GM21529 (cell line): ENCODE results near the gene TMPRSS4.

ENCODE experiments used
- ATAC-seq: cut with Tn5 transposase; IDR thresholded peaks from one replicate; pipeline ENCODE4 v1.9.1; 2021; ENCODE audit not compliant: unreplicated experiment

Gene TMPRSS4

DNA sequence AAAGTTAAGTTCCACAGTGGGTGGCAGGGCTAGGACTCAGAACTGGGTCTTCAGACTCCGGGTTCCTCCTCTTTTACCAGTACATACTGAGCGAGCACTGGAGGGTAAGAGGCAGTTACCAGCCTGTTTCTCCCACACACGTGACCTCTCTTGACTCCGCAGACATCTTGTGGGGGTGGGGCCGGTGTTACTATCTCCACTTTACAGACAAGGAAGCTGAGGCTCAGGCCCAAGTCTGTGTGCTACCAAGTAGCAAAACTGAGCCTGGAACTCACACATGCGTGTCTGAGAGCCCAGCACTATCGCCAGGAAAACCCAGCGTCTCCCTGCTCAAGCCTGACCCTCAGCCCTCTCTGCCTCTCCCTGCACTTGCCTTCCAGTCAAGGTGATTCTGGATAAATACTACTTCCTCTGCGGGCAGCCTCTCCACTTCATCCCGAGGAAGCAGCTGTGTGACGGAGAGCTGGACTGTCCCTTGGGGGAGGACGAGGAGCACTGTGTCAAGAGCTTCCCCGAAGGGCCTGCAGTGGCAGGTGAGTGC lies 25.9 kb downstream of the TMPRSS4 start:
- ATAC-seq = no peak

DNA sequence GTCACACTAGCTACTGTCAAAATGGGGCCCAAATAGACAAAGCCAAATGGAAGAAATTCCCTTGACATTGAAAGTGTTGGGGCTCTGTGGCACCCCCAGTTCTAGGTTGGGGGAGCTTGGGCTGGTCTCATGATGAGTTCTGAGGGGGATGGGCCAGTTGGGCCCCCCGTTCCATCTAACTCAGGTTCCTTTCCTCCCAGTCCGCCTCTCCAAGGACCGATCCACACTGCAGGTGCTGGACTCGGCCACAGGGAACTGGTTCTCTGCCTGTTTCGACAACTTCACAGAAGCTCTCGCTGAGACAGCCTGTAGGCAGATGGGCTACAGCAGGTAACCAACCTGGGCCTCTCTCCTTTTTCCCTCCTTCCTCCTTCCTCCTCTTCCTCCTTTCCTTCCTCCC lies 27.6 kb downstream of the TMPRSS4 start:
- no peak for ATAC-seq

DNA sequence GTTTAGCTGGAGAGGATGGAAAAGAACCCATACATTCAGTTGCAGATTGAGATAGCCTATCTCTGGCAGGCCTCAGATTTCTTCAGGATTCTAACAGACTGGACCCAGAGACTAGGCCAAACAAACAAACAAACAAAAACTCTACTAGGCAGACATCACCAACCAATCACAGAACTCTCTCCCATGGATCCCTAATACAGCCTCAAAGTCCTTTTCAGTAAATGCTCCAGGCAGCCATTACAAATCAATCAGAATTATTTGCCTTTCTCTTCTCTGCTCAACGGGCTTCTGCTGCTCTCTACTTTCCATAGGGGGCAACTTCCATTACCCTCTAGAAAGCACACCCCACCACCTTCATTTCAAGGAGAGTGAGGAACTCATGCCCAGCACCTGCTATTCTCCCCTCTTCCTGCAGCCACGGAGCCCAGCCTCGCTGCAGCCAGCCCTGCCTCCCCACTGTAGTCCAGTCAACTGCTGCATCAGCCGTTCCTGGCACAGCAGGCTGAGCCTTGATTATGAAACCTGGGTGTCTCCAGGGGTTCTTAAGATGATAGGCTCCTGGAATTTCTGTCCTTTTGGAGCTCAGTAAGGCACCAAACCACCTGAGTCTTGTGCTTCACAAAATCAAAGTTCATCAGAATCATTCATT lies 28.9 kb downstream of the TMPRSS4 start:
- ATAC-seq = no peak

DNA sequence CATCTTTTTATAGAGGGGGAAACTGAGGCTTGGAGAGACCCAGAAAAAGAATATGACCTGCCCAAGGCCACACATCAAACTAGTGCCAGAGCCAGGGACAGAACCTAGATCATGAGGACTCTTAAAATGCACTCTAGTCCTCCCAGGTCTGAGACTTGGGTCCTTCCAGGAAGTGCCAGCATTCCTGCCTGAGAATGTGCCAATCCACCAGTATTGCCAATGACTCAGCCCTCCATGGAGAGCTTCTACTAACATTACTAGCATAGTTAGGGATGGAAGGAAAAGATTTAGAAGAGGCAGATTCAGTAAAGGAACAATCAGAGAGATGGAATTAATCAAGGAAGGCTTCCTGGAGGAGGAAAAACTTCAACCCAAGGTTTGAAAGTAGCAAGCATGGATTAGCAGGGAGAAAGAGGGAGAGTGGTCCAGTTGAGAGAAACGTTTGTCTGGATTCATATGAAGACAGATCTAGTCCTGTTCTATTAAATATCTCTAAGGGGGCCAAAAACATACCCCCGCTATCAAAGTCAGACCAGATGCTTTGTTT lies 30.0 kb downstream of the TMPRSS4 start:
- no peak for ATAC-seq

DNA sequence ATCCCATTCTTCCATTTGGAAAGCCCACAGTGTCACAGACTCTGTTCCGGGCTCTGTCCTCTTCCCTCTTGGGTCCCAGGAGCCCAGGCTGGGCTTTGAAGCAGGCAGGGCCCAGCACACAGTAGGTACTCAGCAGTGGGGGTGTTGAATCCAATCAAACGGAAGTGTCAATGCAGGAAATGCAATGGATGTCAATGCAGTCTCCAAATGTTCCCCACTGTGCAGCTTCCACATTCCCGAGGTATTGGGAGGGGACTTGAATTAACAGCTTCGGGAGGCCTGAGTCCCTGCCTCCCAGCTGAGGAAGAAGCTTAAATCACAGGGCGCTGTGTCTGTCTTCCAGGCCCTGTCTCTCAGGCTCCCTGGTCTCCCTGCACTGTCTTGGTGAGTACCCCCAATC lies 31.6 kb downstream of the TMPRSS4 start:
- ATAC-seq = no peak

DNA sequence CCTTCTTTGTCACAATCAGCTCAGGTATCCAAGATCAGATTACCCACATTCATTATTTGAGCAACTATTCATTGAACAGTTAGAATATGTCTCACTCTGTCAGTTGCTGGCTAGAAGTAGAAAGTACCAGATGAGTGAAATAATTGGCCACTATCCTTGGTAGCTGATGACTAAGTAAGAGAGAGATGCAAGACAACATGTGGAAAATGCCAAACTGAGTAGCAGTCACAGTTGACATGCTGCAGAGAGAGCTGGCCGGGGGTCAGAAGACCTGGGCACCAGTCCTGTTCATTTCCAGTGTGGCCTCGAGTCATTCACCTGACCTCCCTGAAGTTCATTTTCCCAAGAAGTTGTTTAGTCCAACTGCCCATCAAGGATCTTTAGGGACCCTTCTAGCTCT lies 32.4 kb downstream of the TMPRSS4 start:
- no peak for ATAC-seq

DNA sequence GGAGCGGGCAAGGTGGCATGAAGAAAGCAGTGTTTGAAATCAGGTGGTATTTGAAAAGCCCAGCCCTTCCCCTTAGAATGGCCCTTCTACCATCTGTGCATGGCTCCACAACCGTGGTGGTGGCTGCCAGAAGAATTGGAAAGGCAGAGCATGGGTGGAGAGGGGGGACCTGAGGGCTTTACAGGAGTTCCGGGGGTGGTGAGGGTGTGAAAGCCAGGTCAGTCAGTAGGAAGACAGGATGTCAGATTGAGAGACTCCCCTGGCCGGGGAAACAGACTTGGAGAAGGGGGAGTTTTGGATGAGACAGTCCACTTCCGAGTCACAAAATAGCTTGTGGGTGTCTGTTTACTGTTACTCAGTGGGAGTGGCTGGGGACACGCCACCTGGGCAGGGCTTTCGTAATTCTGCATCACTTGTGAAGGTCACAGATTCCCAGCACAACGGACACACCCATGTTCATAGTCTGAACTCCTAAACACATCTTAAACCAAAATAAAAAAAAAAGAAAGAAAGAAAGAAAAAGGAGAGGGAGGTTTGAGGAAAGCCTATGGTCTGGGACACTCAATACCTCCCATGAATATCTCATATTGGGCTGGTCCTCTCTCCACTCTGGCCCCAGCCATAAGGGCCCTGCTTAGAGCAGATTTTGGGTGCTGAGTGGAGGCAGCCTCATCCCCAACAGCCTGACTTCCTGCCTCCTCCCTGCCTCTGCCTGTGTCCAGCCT lies 34.3 kb downstream of the TMPRSS4 start:
- ATAC-seq = no peak

DNA sequence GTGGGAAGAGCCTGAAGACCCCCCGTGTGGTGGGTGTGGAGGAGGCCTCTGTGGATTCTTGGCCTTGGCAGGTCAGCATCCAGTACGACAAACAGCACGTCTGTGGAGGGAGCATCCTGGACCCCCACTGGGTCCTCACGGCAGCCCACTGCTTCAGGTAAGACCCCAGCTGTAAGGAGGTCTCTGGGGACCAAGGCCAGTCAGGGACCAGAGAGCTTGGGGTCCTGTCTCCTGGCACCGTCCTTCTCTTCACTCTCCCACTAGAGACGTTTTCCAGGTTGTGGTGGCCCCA lies 34.8 kb downstream of the TMPRSS4 start:
- ATAC-seq = no peak

DNA sequence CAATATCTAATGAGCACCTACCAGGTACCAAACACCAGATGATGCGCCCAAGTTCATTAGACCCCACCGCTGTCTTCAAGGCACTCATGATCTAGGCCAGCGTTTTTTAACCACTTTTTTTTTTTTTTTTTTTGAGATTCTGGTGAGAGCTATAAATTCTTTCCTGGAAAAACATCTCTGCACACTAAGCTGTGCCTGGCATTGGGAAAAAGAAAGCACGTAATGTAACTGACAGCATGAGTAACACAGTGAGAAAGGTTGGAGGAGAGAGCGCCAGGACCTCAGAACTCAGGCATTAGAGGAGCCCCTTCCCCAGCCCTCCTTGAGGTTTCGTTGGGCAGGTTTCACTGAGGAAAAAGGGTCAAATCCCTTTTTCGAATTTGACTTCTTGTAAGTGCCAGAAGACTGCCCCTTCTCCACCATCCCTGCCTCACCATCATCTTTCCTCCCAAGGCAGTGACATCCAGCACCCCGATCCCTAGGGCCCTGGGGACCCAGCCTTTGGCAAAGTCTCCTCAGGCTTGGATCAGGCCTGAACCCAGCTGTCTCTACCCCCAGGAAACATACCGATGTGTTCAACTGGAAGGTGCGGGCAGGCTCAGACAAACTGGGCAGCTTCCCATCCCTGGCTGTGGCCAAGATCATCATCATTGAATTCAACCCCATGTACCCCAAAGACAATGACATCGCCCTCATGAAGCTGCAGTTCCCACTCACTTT lies 36.0 kb downstream of the TMPRSS4 start:
- ATAC-seq = no peak

DNA sequence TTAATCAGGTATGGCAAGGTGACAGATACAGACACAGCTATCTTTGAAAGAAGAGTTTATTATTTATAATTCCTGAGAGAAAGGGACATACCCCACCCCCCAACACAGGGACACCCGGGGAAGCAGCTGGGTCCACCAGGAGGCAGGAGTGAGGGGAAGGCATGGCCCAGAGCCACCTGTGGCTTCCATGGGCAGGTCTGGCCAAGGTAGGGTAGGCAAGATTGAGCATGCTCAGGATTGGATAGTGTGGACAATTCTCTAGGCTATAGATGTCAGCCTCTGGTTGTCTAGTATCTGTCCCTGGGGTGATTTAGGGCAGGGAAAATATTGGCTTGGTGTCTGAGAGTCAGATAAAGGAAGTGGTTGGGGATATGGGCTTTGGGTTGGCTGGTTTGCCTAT lies 37.4 kb downstream of the TMPRSS4 start:
- no peak for ATAC-seq

DNA sequence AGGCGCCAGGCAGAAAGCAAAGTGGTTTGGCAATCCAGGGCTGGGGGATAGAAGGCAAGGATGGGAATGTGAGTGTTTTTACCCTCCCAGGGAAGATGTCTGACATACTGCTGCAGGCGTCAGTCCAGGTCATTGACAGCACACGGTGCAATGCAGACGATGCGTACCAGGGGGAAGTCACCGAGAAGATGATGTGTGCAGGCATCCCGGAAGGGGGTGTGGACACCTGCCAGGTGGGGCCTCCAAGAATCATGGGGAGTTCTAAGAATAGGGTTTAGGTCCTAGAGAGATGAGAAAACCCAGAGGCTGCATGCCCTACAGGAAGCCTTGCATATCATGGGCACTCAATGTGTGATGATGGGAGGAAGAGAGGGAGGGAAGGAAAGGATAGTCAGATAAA lies 38.2 kb downstream of the TMPRSS4 start:
- no peak for ATAC-seq

DNA sequence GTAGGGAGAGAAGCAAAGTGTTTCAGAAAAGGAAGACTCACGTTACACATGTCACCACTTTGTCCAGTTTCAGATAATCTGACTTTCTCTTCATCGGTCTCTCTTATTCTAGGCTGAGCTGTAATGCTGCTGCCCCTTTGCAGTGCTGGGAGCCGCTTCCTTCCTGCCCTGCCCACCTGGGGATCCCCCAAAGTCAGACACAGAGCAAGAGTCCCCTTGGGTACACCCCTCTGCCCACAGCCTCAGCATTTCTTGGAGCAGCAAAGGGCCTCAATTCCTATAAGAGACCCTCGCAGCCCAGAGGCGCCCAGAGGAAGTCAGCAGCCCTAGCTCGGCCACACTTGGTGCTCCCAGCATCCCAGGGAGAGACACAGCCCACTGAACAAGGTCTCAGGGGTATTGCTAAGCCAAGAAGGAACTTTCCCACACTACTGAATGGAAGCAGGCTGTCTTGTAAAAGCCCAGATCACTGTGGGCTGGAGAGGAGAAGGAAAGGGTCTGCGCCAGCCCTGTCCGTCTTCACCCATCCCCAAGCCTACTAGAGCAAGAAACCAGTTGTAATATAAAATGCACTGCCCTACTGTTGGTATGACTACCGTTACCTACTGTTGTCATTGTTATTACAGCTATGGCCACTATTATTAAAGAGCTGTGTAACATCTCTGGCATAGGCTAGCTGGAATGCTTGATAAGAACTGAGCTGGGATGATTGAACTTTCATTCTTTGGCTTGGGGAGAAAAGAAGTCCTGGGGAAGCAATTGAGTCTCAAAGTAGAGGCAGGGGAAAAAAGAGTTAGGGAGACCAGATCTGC lies 41.1 kb downstream of the TMPRSS4 start:
- no peak for ATAC-seq

DNA sequence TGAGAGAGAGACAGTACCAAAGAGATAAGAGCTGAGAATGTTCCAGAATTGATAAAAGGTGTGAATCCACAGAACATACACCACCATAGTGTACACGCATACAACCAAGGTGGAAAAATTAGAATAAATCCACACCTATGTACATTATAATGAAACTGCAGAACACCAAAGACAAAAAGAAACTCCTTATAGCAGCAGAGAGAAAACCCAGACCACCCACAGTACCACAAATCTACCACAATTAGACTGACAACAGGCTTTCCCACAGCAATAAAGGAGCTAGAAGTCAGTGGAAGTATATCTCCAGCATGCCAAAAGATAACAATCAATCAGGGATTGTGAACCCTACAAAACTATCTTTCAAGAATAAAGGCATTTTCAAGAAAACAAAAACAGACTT lies 43.9 kb downstream of the TMPRSS4 start:
- no peak for ATAC-seq

DNA sequence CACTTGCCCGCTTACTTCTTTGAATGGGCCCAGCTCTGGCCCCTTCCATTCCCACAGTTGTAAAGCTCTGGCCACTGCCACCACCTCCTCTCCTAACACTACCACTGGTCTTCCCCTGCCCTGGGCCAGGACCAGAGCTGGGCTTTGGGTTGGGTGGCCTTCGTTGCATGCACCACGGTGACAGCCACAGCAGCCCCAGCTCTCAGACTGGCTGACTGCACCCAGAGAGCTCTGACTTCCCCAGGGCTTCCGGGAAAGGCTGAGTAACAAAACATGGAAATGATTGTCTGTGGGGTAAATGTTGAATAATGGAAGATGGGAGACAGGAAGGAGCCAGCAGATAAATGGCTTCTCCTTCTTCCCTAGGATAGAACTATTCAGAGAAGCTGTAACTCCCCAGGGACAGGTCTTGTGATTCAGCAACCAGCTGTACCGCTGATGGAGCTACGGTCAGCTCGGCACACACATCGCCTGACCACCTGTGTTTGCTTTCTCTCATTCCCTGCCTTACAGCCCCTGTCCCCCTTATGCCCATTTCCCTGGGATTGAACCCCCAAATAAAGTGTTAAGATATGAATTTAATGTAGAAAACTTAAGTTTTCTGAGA lies 48.2 kb downstream of the TMPRSS4 start:
- ATAC-seq = no peak

DNA sequence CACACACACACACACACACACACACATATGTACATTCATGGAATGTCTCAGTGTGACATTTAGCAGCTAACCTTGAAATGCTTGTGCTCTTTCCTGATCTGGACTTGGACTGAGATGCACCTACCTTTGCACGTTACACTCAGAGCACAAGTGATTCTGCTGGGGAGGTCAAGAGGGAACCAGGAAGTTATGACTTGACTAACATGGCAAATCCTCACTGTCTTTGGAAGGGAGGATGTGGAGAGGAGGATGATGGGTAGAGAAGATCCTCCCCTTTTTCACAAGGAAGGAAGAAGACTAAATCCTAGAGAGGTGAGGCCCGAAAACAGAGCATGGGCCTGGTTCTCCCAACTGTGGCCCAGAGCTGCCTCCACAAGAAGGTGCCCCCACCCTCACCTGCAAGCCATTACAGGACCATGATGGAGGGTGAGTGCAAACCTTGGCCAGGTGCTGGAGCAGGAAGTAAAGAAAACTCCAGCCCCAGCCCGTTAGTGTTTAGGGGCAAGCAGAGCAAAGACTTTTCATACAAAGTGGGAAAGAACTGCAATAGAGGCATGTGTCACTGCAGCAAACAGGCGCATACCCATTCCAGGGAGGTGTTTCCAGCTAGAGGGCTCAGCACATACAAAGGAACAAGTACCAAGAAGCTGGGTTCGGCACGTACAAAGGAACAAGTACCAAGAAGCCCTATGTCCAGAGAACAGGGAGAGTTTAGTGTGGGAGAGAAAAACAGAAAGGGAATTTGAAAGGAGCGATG lies 49.4 kb downstream of the TMPRSS4 start:
- ATAC-seq = no peak

DNA sequence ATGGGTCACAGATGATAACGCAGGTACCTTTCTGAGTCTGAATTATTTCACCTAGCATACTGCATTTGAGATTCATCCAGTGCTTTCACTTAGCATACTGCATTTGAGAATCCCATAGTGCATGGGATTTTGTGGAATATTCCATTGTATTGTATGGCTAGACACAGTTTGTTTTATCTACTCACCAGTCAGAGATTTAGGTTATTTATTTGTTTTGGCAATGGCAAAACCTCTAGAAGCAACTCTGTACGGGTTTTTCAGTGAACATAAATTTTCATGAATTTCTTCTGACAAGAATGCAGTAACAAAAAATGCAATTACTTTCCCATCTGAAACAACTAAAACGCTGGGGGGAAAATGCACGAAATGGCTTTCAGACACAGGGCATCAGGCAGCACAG lies 51.4 kb downstream of the TMPRSS4 start:
- no peak for ATAC-seq

DNA sequence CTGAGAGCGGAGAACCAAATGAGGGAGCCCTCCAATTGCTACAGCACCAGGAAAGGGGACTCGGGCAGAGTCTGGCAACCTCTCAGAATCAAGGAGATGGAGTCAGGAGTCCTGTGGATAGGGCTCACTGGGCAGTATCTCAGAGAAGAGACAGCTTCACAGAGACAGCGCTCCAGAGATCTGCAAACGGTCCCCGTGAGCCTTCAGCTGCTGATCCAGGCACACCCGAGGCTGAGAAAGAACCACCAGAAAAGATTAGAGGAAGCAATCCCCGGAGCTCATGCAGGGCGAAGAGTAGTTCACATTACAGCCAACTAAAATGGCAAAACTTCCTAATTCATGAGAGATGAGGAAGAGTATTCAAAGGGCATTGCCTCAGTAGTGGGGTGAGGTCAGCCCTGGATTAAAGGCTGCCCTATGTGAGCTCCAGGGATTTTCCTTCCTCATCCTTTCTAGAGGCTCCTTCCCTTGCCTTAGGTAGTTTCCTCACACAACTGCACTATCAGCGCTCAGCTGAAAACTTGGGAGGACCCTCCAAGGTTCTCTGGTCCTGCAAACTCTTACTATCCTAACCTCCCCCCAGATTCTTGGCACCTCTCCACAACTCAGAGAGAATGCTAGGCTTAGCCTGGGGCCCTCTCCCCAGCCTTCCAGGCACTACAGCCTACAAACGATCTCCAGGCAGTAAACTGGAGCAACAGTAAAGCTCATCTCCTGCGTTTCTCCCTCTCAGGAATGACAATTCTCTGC lies 52.0 kb downstream of the TMPRSS4 start:
- no peak for ATAC-seq

DNA sequence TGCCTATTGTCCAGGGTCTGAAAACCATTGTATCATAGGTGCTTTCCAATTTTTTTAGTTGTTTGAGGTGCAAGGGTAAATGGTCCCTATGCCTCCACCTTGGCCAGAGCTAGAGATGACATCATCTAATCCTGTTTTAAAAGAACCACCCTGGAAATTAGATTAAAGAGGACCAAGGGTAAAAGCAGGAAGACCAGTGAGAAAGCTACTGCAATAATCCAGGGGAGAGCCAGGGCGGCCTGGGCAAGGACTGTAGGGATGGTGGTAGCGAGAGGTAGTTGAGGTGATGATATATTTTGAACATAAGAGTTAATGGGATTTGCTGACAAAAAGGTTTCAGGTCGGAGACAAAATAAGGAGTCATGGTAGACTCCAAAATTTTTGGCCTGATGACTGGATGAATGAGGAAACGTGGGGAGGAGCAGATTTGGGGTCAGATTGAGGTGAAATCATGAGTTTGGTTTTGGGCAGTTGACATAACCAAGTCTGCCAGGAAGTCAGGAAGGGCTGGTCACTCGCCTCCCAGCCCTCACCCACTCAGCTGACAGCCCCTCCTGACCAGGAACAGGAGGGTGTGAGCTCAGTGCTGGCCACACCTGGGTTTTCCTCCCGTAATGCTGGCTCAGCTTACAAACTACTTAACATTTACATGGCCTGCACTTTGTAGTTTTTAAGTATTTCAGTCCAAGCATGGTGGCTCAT lies 52.7 kb downstream of the TMPRSS4 start:
- ATAC-seq = no peak
